GM03348 (cell line): ENCODE data around the gene TBRG4.
"Not testable (repeated sequence)": the region's sequence is repeated elsewhere in the genome, so short reads cannot be mapped to it uniquely, and the experiment has no call there.

ENCODE experiments used
- DNase-seq: peaks from one replicate; pipeline ENCODE4 v3.0.0; 2012; ENCODE audit warnings: low spot score

The TBRG4 gene

DNA sequence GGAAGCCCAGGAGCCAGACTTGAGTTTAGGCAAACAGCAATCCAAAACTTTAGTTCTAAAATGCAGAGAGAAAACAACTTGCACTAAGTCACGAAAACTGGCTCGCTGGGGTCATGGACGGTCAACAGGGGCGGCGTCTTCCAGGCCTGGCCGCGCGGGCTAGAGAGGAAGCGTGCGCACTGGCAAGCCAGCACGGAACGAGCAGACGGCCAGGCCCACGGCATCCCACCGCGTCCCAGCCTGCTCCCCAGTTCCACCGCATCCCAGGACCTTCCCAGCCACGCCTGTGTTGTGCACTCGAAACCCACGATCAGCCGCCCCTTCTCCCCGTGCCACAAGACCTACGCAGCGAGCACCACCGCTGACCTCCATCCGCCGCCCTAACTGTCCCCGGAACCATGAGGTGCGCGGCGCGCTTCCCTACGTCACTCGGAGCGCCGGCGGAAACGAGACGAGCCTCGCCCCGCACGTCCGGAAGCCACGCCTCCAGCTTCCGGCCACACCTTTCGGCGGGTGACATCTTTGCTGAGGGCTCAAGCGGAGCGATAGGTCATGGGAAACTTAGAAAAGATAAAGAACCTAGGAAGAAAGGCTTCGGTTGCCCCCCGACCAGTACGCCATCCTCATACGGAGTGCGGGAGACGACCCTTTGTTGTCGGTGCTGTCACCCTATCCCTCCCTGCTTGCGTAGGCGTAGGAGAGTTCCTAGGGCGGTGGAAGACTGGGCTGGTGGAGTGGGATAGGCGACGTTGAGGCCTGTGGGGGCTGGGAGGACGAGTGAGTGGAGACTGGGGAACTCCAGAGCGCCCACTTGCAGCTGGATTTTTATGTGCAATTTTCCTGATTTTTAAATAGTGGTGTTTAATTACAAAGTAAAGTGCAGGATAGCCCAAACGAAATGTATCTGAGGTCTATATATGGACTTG, at the start of gene TBRG4:
Gene TBRG4 (minus strand): TSS at position 400 of the 926 bp plus-strand sequence. CDS start 2,460 bp downstream, outside the sequence.
- DNase-seq = peak; percentile 97

DNA sequence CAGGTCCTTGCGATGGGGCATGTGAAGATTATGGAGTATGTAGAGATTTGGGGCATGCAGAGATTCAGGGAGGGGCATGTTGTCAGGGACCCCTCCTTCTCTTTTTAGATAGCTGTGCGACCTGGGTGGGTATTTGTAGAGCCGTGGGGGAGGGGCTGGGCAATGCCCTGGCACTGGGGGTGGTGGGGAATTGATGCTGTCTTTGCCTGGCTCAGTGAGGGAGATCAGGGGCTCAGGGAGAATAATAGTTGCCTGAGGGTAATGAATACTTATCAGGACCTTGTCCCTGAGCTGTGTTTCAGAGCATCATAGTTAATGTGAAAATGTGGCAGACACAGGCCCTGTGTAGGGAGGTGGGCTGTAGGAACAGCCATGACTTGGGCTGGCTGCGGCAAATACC, 49.6 kb upstream of the TBRG4 start:
- no peak for DNase-seq

- DNase-seq = no peak
Observed at GRCh38 chr7:45160417-45160881, 49.0 kb upstream of the TBRG4 start.

DNA sequence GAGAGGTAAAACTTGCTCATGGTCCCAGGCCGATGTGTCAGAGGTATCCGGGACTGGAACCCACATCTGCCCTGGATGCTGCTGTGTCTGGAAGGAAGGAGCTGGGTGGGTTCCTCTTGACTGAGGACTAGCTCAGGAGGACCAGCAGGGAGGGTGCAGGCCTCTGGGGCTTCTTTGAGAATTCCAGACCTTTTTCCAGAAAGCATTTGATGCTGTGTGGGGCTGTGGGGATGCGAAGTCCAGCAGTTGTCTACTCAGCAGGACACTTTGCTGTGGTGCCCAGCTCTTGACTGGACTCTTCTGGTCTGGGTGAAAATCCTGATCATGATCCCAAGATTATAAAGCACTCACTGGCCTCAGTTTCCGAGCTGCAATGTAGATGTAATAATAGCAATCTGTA, 47.8 kb upstream of the TBRG4 start:
- no peak for DNase-seq

GRCh38 chr7:45158471-45158870, 47.0 kb upstream of the TBRG4 start:
- DNase-seq = no peak

DNA sequence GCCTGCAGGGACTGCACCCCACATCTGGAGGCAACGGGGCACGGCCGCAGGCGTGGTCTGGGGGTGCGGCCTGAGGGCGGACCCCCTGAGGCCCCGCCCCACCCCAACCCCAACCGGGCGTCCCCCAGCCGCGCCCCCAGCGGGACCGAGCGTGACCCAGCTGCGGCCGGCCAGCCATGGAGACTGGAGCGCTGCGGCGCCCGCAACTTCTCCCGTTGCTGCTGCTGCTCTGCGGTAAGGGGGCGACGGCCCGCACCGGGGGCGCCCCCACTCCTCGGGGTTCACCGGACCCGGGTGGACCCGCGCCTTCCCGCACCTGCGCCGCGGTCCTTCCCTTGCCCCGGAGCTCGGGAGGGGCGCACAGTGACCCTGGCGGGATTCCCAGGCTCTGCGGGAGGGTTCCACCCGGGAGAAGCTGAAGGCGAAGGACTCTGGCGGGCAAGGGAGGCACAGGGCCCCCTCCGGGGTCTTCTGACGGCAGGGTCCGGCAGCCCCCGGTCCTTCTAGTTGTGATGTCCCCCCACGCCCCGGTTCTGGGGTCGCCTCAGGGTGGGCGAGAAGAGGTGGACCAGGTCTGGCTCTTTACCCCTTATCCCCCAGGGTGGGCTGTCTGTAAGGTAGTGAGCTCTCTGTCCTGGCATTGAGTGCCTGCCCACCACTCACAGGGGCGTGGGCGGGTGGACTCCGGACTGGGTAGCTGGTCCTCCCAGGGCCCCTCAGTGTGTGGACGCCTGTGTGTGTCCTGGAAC, 46.3 kb upstream of the TBRG4 start, which contains the start of gene RAMP3:
Gene RAMP3 (plus strand): TSS at position 139 of the 749 bp plus-strand sequence. CDS start 38 bp downstream, at position 177.
- no peak for DNase-seq

DNA sequence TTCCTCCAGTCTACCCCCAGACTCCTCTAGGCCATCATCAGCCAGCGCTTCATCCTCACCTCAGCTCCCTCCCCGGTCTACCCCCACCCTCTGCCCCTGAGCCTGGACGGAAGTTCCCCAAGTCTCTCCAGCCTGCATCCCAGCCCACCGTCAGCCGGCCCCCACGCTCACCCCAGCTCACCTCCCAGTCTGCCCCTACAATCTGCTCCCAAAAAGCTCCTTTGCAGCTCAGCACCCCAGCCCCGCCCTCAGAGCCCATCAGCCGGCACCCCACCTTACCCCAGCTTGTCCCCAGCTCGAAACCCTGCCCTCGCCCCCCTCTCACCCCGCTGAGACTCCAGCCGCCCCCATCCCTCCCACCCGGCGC, 45.8 kb upstream of the TBRG4 start:
- DNase-seq = no peak

DNA sequence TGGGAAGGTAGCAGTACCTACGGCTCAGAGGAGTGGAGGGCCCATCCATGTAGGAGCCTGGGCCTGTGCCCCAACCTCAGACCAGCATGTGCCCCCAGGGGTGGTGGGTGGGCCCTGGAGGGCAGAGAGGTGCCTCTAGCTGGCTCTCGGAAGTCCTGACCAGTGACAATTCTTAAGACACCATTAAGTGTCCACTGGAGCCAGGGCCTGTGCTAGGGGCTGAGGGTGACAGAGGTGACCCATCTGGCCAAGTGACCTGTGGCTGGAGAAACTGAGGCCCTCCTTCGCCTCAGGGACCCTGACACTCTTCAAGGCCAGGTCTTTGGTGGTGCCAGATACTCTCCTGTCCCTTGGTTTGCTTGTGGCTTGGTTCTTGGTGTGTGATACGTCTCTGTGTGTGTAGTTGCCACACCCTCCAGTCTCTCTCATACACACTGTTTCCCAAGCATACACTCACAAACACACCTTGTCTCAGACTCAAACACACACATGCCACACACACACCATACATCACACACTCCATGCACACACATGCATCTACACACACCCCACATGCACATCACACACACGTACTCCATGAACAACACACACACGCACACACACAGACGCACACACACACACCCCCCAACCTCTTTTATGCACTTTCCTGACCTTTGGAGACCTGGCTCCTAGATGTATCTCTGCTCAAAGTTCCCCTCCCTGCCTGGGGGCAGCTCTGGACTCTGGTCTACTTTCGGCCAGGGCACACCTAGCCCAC, 45.2 kb upstream of the TBRG4 start:
- no peak for DNase-seq

- DNase-seq = no peak
Observed at GRCh38 chr7:45155941-45156340, 44.4 kb upstream of the TBRG4 start.

- no peak for DNase-seq
Observed at GRCh38 chr7:45155357-45155900, 43.9 kb upstream of the TBRG4 start.

DNA sequence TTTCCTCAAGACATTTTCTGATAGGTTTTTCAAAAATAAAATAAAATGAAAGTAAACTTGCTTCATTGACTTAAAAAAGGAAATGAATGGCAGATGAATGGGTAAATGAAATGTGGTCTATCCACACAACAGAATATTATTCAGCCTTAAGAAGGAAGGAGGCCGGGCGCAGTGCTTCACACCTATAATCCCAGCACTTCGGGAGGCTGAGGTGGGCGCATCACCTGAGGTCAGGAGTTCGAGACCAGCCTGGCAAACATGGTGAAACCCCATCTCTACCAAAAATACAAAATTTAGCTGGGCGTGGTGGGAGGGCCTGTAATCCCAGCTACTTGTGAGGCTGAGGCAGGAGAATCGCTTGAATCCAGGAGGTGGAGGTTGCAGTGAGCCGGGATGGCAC, 42.4 kb upstream of the TBRG4 start:
- DNase-seq = not testable (repeated sequence)

- no peak for DNase-seq
Observed at GRCh38 chr7:45153233-45153632, 41.7 kb upstream of the TBRG4 start.

DNA sequence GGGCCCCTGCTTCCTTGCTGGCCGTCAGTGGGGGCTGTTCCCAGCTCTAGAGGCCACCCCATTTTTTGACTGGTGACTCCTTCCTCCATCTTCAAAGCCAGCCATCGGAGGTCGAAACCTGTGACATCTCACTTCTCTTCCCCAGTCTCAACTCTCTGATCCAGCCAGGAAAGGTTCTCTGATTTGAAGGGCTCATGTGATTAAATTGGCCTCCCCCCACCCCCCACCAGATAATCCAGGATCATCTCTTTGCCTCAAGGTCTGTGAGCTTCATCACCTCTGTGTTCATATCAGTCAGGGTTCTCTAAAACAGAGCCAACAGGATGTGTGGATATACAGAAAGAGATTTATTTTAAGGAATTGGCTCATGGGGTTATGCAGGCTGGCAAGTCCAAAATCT, 40.5 kb upstream of the TBRG4 start:
- DNase-seq = no peak

- DNase-seq = no peak
Observed at GRCh38 chr7:45151131-45151684, 39.7 kb upstream of the TBRG4 start.

DNA sequence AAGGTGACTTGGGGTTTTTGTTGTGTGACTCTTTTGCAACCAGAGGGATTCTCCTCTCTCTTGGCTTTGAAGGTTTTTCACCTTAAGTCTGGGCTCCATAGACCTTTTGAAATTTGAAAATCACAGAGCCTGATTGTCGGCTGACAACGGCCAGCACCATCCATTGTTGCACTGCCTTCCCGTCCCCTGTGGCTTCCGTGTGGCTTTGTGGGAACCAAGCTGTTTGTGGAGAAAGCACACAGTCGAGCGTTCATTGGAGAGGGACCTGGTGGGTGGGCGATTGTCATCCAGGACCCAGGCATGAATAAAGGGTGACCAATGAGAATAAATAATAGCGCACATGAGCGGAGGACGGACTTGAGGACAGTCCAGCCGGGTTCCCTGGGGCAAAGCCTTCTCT, 38.7 kb upstream of the TBRG4 start:
- no peak for DNase-seq

DNA sequence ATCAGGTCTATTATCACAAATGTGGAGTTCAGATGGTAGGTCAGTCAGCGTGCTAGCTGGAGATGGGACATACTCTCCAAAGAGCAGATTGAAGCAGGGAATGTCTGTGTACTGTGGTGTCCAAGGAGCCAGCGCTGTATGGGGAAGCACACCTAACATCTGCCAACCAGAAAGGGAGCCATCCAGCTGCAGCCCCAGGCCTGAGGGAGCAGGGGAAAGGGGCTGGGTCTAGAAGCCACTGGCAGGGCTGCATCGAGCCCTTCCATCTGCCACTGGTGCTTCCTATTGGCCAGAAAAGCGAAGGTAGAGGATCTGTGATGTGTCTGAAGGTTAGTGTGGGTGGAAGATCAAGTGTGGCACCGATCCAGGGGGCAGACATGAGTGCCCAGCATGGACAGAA, 38.1 kb upstream of the TBRG4 start:
- no peak for DNase-seq

GRCh38 chr7:45148653-45148973, 37.1 kb upstream of the TBRG4 start:
- no peak for DNase-seq

- DNase-seq = no peak
Observed at GRCh38 chr7:45147858-45148652, 36.6 kb upstream of the TBRG4 start.

DNA sequence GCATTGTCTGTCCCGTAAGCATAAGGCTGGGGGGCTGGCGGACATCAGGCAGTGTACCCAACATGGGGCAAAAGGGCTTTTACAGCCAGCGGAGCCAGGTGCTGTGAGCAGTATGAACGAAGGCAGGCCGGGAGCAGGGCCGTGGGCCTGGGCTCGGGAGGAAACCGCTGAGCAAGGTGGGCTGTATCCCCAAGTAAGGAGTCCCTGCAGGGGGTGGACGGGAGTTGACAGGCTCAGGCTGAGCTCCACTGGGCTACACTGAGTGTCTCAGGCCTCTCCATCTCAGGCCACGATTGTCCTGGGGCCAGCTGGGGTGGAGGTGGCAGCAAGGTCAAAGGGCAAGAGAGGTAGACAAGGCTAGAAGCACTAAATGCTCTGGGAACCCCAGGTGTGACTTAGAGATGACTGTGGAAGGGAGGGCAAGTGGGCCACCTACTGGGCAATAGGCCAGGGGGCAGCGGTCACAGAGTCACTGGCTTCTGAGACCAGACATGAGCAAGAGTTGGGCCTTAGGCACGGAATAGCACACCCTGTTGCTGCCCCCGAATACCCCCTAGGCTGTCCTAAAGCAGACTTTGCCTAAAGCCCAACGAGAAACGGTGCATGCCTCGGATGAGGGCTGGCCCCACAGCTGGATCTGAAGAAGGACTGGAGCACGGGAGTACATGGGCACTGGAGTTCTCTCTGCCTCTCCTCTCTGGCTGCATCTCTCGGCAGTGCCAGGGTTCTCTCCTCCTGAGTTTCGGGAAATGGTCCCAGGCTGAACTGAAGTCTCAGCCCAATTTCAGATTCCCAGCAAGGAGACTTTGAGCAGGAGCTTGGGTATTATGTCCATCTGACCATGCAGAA, 35.3 kb upstream of the TBRG4 start:
- no peak for DNase-seq

DNA sequence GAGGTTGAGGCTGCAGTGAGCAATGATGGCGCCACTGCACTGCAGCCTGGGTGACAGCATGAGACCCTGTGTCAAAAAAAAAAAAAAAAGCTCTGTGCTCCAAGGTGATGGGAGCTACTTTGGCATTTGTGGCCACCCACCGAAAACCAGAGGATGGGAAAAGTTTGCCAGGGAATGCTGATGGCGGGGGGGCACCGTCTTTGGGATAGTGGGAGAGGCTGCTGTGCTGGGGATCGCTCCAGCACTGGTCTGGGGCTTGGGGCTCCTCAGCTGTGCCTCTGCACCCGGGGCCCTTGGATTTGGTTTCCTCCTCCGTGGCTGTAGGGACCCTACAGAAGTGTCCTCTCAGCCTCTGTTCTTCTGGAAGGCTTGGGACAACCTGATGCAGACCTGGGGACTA, 34.4 kb upstream of the TBRG4 start:
- DNase-seq = no peak
